ENCODE measurements around the gene CES2.

Gene CES2

DNA sequence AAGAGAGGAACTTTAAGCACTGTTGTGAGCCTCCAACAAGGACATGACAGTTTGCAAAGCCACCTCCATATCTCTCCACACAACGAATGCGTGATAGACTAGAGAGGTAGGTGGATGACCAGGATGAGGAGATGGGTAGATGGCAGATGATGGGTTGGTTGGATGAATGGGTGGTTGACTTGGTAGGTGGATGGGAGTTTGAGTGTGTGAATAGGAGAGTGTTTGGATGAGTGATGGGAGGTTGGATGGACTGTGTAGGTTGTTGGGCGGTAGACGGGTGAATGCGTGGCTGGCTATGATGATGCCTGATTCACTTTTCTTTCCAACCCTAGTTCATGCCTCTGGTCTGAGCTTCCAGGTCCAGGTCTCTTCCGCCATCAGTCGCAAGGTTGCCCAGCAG is 20.8 kb upstream of the CES2 start:
- TF ChIP-seq EZH2 (IDR thresholded peaks at IDR 0.05; ENCODE audit: borderline replicate concordance, low read depth, low read length, severe bottlenecking) (no peak), CTCF (IDR thresholded peaks at IDR 0.05; ENCODE audit: borderline replicate concordance, extremely low read depth, low read length, poor library complexity, severe bottlenecking) (no peak)
- Histone ChIP-seq H3K27ac (ENCODE audit: low read length) (no peak overlapping the region), H3K4me3 (ENCODE audit: low read depth in 1 of 2, low read length in 2 of 2) (no peak overlapping the region), H3K9me3 (ENCODE audit: insufficient read depth, low read length, severe bottlenecking) (no peaks in the 10 kb centered on the region), H4K20me1 (ENCODE audit: insufficient read depth, low read length) (0 out of 2 replicates have a peak, but pooled peaks cover 3% of the 10 kb centered on the region), H3K9ac (ENCODE audit: low read depth, low read length) (no peak overlapping the region), H3K79me2 (ENCODE audit: insufficient read depth, low read length) (no peaks in the 10 kb centered on the region), H3K27me3 (ENCODE audit: insufficient read depth, low read length, poor library complexity) (peaks cover 3% of the 10 kb centered on the region), H3K4me1 (ENCODE audit: insufficient read depth, low read length) (no peaks in the 10 kb centered on the region), H3K4me2 (ENCODE audit: insufficient read depth, low read length) (no peak overlapping the region), H2AFZ (ENCODE audit: low read depth, low read length) (no peak overlapping the region), H3K36me3 (ENCODE audit: insufficient read depth, low read length) (no peaks in the 10 kb centered on the region)
- no peak for ATAC-seq (ENCODE audit: insufficient read depth, low read depth)
- no peak for DNase-seq

- Histone ChIP-seq H3K79me2 (ENCODE audit: insufficient read depth, low read length) (no peaks in the 10 kb centered on the region), H3K27ac (ENCODE audit: low read length) (no peak overlapping the region), H3K9ac (ENCODE audit: low read depth, low read length) (no peak overlapping the region), H3K4me3 (ENCODE audit: low read depth in 1 of 2, low read length in 2 of 2) (no peak overlapping the region), H3K4me2 (ENCODE audit: insufficient read depth, low read length) (no peak overlapping the region), H2AFZ (ENCODE audit: low read depth, low read length) (no peak overlapping the region), H3K27me3 (ENCODE audit: insufficient read depth, low read length, poor library complexity) (peaks cover 5% of the 10 kb centered on the region), H3K9me3 (ENCODE audit: insufficient read depth, low read length, severe bottlenecking) (no peaks in the 10 kb centered on the region), H3K36me3 (ENCODE audit: insufficient read depth, low read length) (no peaks in the 10 kb centered on the region), H3K4me1 (ENCODE audit: insufficient read depth, low read length) (no peaks in the 10 kb centered on the region), H4K20me1 (ENCODE audit: insufficient read depth, low read length) (0 out of 2 replicates have a peak, but pooled peaks cover 3% of the 10 kb centered on the region)
- ATAC-seq (ENCODE audit: insufficient read depth, low read depth), result no peak
- DNase-seq, result no peak
- TF ChIP-seq EZH2 (IDR thresholded peaks at IDR 0.05; ENCODE audit: borderline replicate concordance, low read depth, low read length, severe bottlenecking) (no peak), CTCF (IDR thresholded peaks at IDR 0.05; ENCODE audit: borderline replicate concordance, extremely low read depth, low read length, poor library complexity, severe bottlenecking) (no peak)
These were observed 20.3 kb upstream of the CES2 start for GRCh38 chr16:66915041-66915440.

DNA sequence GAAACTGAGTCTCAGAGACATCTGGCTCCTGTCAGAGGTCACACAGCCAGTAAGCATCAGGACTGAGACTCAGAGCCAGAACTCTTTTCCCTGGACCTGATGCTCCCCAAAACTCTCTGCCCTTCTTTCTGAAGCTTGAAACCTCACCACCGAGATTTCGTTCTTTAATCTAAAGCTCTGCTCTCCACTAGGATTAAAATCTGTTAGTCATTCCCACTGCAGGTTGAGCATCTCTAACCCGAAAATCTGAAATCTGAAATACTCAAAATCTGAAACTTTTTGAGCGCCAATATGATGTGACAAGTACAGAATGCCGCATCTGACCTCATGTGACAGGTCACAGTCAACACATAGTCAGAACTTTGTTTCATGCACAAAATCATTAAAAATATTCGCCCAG is 18.8 kb upstream of the CES2 start:
- Histone ChIP-seq H3K36me3 (ENCODE audit: insufficient read depth, low read length) (no peaks in the 10 kb centered on the region), H3K9me3 (ENCODE audit: insufficient read depth, low read length, severe bottlenecking) (no peaks in the 10 kb centered on the region), H3K27ac (ENCODE audit: low read length) (no peak overlapping the region)

More for the DNA sequence above, 18.8 kb upstream of the CES2 start:
- no peak for TF ChIP-seq EZH2 (IDR thresholded peaks at IDR 0.05; ENCODE audit: borderline replicate concordance, low read depth, low read length, severe bottlenecking)
- no peak for TF ChIP-seq CTCF (IDR thresholded peaks at IDR 0.05; ENCODE audit: borderline replicate concordance, extremely low read depth, low read length, poor library complexity, severe bottlenecking)
- 0 out of 2 replicates have a peak, but pooled peaks cover 3% of the 10 kb centered on the region for H4K20me1 ChIP-seq (ENCODE audit: insufficient read depth, low read length)
- H2AFZ ChIP-seq (ENCODE audit: low read depth, low read length), result no peak overlapping the region; the same call in 1 of the 2 replicates
- no peaks in the 10 kb centered on the region for H3K4me1 ChIP-seq (ENCODE audit: insufficient read depth, low read length)
- DNase-seq (no peak), ATAC-seq (ENCODE audit: insufficient read depth, low read depth) (no peak)
- no peak overlapping the region for H3K4me2 ChIP-seq (ENCODE audit: insufficient read depth, low read length)
- H3K4me3 ChIP-seq (ENCODE audit: low read depth in 1 of 2, low read length in 2 of 2), result no peak overlapping the region
- no peak overlapping the region for H3K9ac ChIP-seq (ENCODE audit: low read depth, low read length)
- no peaks in the 10 kb centered on the region for H3K79me2 ChIP-seq (ENCODE audit: insufficient read depth, low read length)
- peaks cover 7% of the 10 kb centered on the region for H3K27me3 ChIP-seq (ENCODE audit: insufficient read depth, low read length, poor library complexity)
